Smooth muscle cell (in vitro differentiated cells): ENCODE data around the gene F3. TPM values are rescaled to one million over a fixed set of nuclear protein-coding genes. Genes with fewer than 3 reads are reported as not detected.
A peak's percentile ranks its signal among the peaks of the same experiment; 100 is the strongest.

Experiments used
- DNase-seq: peaks from one replicate; lab custom pipeline; 2025; ENCODE audit not compliant: unreplicated experiment; lab: John Stamatoyannopoulos, UW
- H2AFZ ChIP-seq: fragments of 200-600 bp; sonication (generic); 2 replicates; pipeline ENCODE4 v1.6.0; 2016; ENCODE audit warnings: antibody characterized with exemption, low read depth, mild to moderate bottlenecking
- H3F3A ChIP-seq: fragments of 200-600 bp; sonication (generic); 2 replicates; pipeline ENCODE4 v1.6.0; 2017; ENCODE audit warnings: antibody characterized with exemption, low read depth
- H3K27ac ChIP-seq: fragments of 200-600 bp; sonication (generic); 2 replicates; pipeline ENCODE4 v1.5.1; 2016; ENCODE audit warnings: low read depth, mild to moderate bottlenecking
- H3K27me3 ChIP-seq: fragments of 200-600 bp; sonication (generic); 2 replicates; pipeline ENCODE4 v1.6.1; 2016; ENCODE audit warnings: low read depth, mild to moderate bottlenecking
- H3K36me3 ChIP-seq: fragments of 200-600 bp; sonication (generic); 2 replicates; pipeline ENCODE4 v1.5.1; 2016; ENCODE audit warnings: low read depth
- H3K4me1 ChIP-seq: fragments of 200-600 bp; sonication (generic); 2 replicates; pipeline ENCODE4 v1.5.1; 2016; ENCODE audit warnings: low read depth
- H3K4me2 ChIP-seq: fragments of 200-600 bp; sonication (generic); 2 replicates; pipeline ENCODE4 v1.6.0; 2016; ENCODE audit warnings: mild to moderate bottlenecking
- H3K4me3 ChIP-seq: fragments of 200-600 bp; sonication (generic); 2 replicates; pipeline ENCODE4 v1.5.1; 2016; ENCODE audit warnings: mild to moderate bottlenecking
- H3K79me2 ChIP-seq: fragments of 200-600 bp; sonication (generic); 2 replicates; pipeline ENCODE4 v1.6.0; 2016; ENCODE audit warnings: low read depth, mild to moderate bottlenecking
- H3K9ac ChIP-seq: fragments of 200-600 bp; sonication (generic); 2 replicates; pipeline ENCODE4 v1.6.0; 2016; ENCODE audit warnings: low read depth
- H3K9me3 ChIP-seq: fragments of 200-600 bp; sonication (generic); replicated peaks from 2 replicates; pipeline ENCODE4 v1.5.1; 2016; ENCODE audit warnings: low read depth
- H4K20me1 ChIP-seq: fragments of 200-600 bp; sonication (generic); 2 replicates; pipeline ENCODE4 v1.6.0; 2016; ENCODE audit warnings: low read depth
- WGBS: methylation state at CpG from one replicate; pipeline ENCODE4 v1.1.7; 2016; ENCODE audit warnings: low lambda C conversion rate; 5-methylcytosine and 5-hydroxymethylcytosine counted together
- polyA plus RNA-seq: library from polyadenylated mRNA; unstranded; fragments of >200 nt; fragmentation: Nextera tagmentation; extraction: Ambion mirVana; gene quantifications from 2 replicates; pipeline ENCODE4 v1.2.1, GENCODE V29; 2016
- total RNA-seq: library from RNA; depleted of rRNA; stranded (reverse); fragments of >200 nt; gene quantifications from 2 replicates; pipeline ENCODE4 v1.2.3, GENCODE V29; 2014
- TF ChIP-seq, protein P1 (sequence below): fragments of 200-600 bp; sonication (generic); IDR thresholded peaks from 2 replicates; pipeline ENCODE4 v1.5.1; 2017; ENCODE audit warnings: borderline replicate concordance, mild to moderate bottlenecking, antibody characterized with exemption; ENCODE audit not compliant: insufficient read depth, poor library complexity, severe bottlenecking

F3 gene
- total RNA-seq: 287 and 367 TPM in 2 replicates
- 337 and 338 TPM in 2 replicates for polyA plus RNA-seq

DNA sequence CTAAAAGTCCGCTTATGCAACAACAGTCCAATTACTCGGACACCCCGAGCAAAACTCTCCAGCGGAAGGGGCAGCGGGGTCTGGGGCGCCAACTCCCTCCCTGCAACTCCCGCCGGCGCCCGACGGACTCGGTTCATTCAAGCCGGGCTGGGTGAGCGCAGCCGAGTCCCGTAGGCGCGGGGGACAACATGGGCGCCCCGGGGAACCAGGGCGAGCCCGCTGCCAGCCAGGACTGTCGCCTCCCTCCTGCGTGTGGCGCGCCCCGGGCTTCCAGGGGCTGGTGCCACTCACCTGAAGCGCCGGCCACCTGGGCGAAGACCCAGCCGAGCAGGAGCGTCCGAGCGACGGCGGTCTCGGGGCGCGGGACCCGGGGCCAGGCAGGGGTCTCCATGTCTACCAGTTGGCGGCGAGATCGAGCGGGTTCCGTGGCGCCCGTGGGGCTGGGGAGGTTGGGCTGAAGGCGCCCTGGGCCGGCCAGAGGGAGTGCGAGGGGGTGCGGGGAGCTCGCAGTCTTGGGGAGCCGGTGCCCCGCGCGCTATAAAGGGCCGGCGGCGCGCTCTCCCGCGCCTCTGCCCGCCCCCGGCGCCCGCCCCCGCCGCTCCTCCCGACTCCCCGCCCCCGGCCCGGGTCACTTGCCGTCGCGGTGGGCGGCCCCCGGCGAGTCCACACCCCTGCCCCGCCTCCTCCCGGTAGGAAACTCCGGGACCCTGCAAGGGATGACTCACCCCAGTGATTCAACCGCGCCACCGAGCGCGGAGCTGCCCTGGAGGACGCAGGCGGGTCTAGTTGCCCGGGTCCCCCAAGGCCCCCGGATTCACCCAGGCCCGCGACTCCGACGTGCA is at the start of gene F3:
Gene F3, minus strand, starts transcription at position 514 of the 842 bp plus-strand sequence. Its CDS starts 123 bp downstream, at position 391.
- TF ChIP-seq, protein P1, sequence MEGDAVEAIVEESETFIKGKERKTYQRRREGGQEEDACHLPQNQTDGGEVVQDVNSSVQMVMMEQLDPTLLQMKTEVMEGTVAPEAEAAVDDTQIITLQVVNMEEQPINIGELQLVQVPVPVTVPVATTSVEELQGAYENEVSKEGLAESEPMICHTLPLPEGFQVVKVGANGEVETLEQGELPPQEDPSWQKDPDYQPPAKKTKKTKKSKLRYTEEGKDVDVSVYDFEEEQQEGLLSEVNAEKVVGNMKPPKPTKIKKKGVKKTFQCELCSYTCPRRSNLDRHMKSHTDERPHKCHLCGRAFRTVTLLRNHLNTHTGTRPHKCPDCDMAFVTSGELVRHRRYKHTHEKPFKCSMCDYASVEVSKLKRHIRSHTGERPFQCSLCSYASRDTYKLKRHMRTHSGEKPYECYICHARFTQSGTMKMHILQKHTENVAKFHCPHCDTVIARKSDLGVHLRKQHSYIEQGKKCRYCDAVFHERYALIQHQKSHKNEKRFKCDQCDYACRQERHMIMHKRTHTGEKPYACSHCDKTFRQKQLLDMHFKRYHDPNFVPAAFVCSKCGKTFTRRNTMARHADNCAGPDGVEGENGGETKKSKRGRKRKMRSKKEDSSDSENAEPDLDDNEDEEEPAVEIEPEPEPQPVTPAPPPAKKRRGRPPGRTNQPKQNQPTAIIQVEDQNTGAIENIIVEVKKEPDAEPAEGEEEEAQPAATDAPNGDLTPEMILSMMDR: peak; percentile 26
- H3K27me3 ChIP-seq: no peaks in the 10 kb centered on the region
- H3K4me2 ChIP-seq: peak within 1 kb of the TSS; percentile 94
- H3K79me2 ChIP-seq: peaks cover 61% of the 10 kb centered on the region
- peaks cover 50% of the 10 kb centered on the region for H4K20me1 ChIP-seq
- H3K9ac ChIP-seq: peak within 1 kb of the TSS; percentile 90
- no peak within 1 kb of the TSS for H2AFZ ChIP-seq
- peak within 1 kb of the TSS; percentile 89 for H3K4me3 ChIP-seq
- peaks cover 40% of the 10 kb centered on the region for H3F3A ChIP-seq
- H3K9me3 ChIP-seq: no peaks in the 10 kb centered on the region
- peak; percentile 80 for DNase-seq
- WGBS: under 1% methylated on average over 59 of the region's 94 CpGs
- peak within 1 kb of the TSS; percentile 94 for H3K27ac ChIP-seq
- peaks cover 37% of the 10 kb centered on the region for H3K4me1 ChIP-seq
- H3K36me3 ChIP-seq: peaks cover 1% of the 10 kb centered on the region

DNA sequence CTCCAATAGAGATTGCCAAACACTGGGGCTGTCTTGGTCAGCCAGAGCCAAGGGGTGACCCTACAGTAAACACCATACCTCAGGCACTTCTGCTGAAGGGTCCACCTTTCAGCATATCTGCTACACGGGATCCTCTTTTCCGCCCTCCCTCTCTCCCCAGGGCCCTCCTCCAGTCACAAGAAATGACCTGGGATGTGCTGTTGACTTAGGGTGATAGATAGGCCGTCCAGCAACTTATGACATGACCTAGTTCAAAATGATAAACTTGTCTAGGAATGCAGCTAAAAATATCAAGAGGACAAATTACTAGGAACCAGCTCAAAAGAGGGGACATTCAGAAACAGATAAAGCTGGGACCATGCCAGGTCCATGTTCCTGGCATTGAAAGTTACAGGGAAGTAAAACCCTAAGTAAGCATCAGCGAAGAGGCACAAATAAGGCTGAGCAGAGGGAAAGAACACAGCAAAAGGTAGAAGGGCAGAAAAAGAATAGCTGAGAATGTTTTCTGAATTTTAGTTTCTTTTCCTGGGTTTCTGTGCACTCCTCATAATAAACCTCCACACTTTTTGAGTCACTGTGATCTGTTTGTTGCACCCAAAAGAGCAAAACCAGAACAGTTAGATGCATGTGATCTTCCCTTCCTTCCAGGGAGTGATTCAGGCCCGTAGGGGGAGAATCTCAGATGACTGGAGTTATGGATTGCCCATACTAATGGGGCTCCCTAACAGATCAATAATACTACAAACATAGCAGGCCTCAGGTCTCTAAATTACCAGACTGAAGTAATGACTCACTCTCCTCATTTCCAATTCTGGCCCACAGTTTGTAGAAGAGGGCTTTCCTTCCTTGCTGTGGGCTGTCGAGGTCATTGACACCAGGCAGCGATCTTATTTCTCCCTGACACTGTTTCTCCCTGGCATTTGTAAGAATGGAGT is 48.9 kb upstream of the F3 start:
- H3K4me1 ChIP-seq: peaks cover 18% of the 10 kb centered on the region
- peak overlapping the region; percentile 63 for H2AFZ ChIP-seq
- H3K36me3 ChIP-seq: no peaks in the 10 kb centered on the region
- no peaks in the 10 kb centered on the region for H3K27me3 ChIP-seq
- H3K27ac ChIP-seq: peak overlapping the region; percentile 76
- H3K4me2 ChIP-seq: peak overlapping the region; percentile 38
- H3K9me3 ChIP-seq: no peaks in the 10 kb centered on the region
- DNase-seq: no peak
- no peaks in the 10 kb centered on the region for H3K79me2 ChIP-seq
- H3K4me3 ChIP-seq: no peak overlapping the region
- 55% methylated on average over 7 of the region's 7 CpGs for WGBS
- H3K9ac ChIP-seq: no peak overlapping the region
- H4K20me1 ChIP-seq: no peaks in the 10 kb centered on the region
- TF ChIP-seq, protein P1: no peak
- peaks cover 7% of the 10 kb centered on the region for H3F3A ChIP-seq

DNA sequence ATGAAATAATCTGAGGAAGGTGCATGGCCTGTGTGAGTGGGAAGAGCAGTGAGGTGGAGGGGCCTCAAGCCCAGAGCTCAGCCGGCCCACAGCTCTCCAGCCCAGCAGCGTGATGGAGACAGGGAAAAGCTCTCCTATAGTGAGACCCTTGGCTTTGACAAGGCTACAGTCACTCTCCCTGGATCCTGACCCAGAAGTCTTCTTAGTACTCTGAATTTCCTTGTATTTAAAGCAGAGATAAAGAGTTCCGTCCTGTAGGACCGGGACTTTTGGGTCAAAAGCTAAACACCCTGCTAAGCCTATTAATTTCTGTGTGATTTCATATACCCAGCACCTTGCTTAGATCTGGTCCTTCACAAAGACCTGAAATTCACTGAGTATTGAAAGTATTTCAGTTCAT is 48.2 kb upstream of the F3 start:
- no peaks in the 10 kb centered on the region for H3K27me3 ChIP-seq
- peak overlapping the region; percentile 38 for H3K4me2 ChIP-seq
- no peaks in the 10 kb centered on the region for H3K9me3 ChIP-seq
- WGBS: 93% methylated on average over 4 of the region's 4 CpGs
- H4K20me1 ChIP-seq: no peaks in the 10 kb centered on the region
- DNase-seq: no peak
- no peaks in the 10 kb centered on the region for H3K79me2 ChIP-seq
- no peak overlapping the region for H3K9ac ChIP-seq
- TF ChIP-seq, protein P1: no peak
- H3F3A ChIP-seq: peaks cover 7% of the 10 kb centered on the region
- peaks cover 18% of the 10 kb centered on the region for H3K4me1 ChIP-seq
- H3K4me3 ChIP-seq: no peak overlapping the region
- peak overlapping the region; percentile 76 for H3K27ac ChIP-seq
- H2AFZ ChIP-seq: peak overlapping the region; percentile 57
- no peaks in the 10 kb centered on the region for H3K36me3 ChIP-seq
